Astrocyte (in vitro differentiated cells and primary cell): Measurements from ENCODE around the gene RIPPLY2. TPM values are rescaled to one million over a fixed set of nuclear protein-coding genes. Genes with fewer than 3 reads are reported as not detected.

Experiments
- DNase-seq: peaks from one replicate; pipeline ENCODE4 v3.0.0-alpha.2; 2010; ENCODE audit warnings: low read depth
- FAIRE-seq: peaks from 2 replicates; lab custom pipeline; 2011; peaks lifted over from hg19 to GRCh38; lab: Jason Lieb, UNC
- H2AFZ ChIP-seq: 2 replicates; pipeline ENCODE4 v1.6.0; 2012; ENCODE audit warnings: low read depth, low read length, inconsistent platforms
- H3K27ac ChIP-seq: 2 replicates; pipeline ENCODE4 v1.5.1; 2011; ENCODE audit warnings: low read depth, low read length, inconsistent platforms
- H3K27me3 ChIP-seq: 2 replicates; pipeline ENCODE4 v1.6.0; 2011; ENCODE audit warnings: low read length, inconsistent platforms; ENCODE audit not compliant: insufficient read depth
- H3K36me3 ChIP-seq: 2 replicates; pipeline ENCODE4 v1.5.1; 2011; ENCODE audit warnings: low read length, inconsistent platforms; ENCODE audit not compliant: insufficient read depth
- H3K4me1 ChIP-seq: 2 replicates; pipeline ENCODE4 v1.5.1; 2011; ENCODE audit warnings: low read length, inconsistent platforms; ENCODE audit not compliant: insufficient read depth
- H3K4me2 ChIP-seq: 2 replicates; pipeline ENCODE4 v1.6.0; 2012; ENCODE audit warnings: low read length, inconsistent platforms
- H3K4me3 ChIP-seq: 2 replicates; pipeline ENCODE4 v1.5.1; 2011; ENCODE audit warnings: low read depth, mild to moderate bottlenecking, low read length, inconsistent platforms; ENCODE audit not compliant: insufficient read depth
- H3K79me2 ChIP-seq: 2 replicates; pipeline ENCODE4 v1.6.0; 2012; ENCODE audit warnings: mild to moderate bottlenecking, low read length, inconsistent platforms; ENCODE audit not compliant: insufficient read depth
- H3K9ac ChIP-seq: 2 replicates; pipeline ENCODE4 v1.6.0; 2012; ENCODE audit warnings: mild to moderate bottlenecking, low read length, inconsistent platforms
- H3K9me3 ChIP-seq: 2 replicates; pipeline ENCODE4 v1.5.1; 2012; ENCODE audit warnings: low read depth, mild to moderate bottlenecking, low read length, inconsistent platforms; ENCODE audit not compliant: insufficient read depth
- H4K20me1 ChIP-seq: 2 replicates; pipeline ENCODE4 v1.6.0; 2012; ENCODE audit warnings: low read length, inconsistent platforms; ENCODE audit not compliant: insufficient read depth
- H3K27ac Mint-ChIP-seq: one replicate; pipeline ENCODE4 v1.8.0; 2021; ENCODE audit warnings: mild to moderate bottlenecking, mixed read lengths; ENCODE audit not compliant: unreplicated experiment
- H3K27me3 Mint-ChIP-seq: one replicate; pipeline ENCODE4 v1.8.0; 2021; ENCODE audit warnings: low read depth, mixed read lengths; ENCODE audit not compliant: unreplicated experiment
- H3K36me3 Mint-ChIP-seq: one replicate; pipeline ENCODE4 v1.8.0; 2021; ENCODE audit warnings: low read depth, mixed read lengths; ENCODE audit not compliant: unreplicated experiment
- H3K4me1 Mint-ChIP-seq: one replicate; pipeline ENCODE4 v1.8.0; 2021; ENCODE audit warnings: low read depth, mixed read lengths; ENCODE audit not compliant: unreplicated experiment
- H3K4me3 Mint-ChIP-seq: one replicate; pipeline ENCODE4 v1.8.0; 2021; ENCODE audit warnings: mild to moderate bottlenecking, moderate library complexity, mixed read lengths; ENCODE audit not compliant: unreplicated experiment
- H3K9me3 Mint-ChIP-seq: one replicate; pipeline ENCODE4 v1.8.0; 2021; ENCODE audit warnings: mild to moderate bottlenecking, mixed read lengths; ENCODE audit not compliant: unreplicated experiment
- CTCF ChIP-seq: IDR thresholded peaks from 2 replicates; pipeline ENCODE4 v1.5.1; 2011; ENCODE audit warnings: low read depth, mild to moderate bottlenecking, inconsistent platforms, low read length, moderate library complexity; ENCODE audit not compliant: insufficient read depth
- EZH2 ChIP-seq: IDR thresholded peaks from 2 replicates; pipeline ENCODE4 v1.6.1; 2012; ENCODE audit warnings: mild to moderate bottlenecking, low read length, inconsistent platforms; ENCODE audit not compliant: insufficient read depth
- total RNA-seq: library from RNA; stranded (reverse); gene quantifications from 2 replicates; pipeline ENCODE4 v1.2.1, GENCODE V29; 2021

Gene RIPPLY2
- total RNA-seq, 1 donor from 2014 or later = not detected

- Histone ChIP-seq H3K9ac (no peak overlapping the region), H3K27ac (no peak overlapping the region), H3K27me3 (no peaks in the 10 kb centered on the region), H4K20me1 (no peaks in the 10 kb centered on the region), H3K4me1 (no peaks in the 10 kb centered on the region), H3K9me3 (no peaks in the 10 kb centered on the region), H3K36me3 (no peaks in the 10 kb centered on the region), H3K79me2 (no peaks in the 10 kb centered on the region), H3K4me2 (peak overlapping the region; percentile 9), H3K4me3 (no peak overlapping the region), H2AFZ (no peak overlapping the region)
- Mint-ChIP-seq H3K4me3 (no peak overlapping the region), H3K9me3 (no peaks in the 10 kb centered on the region), H3K27ac (no peak overlapping the region), H3K4me1 (peaks cover 8% of the 10 kb centered on the region), H3K27me3 (no peaks in the 10 kb centered on the region), H3K36me3 (no peaks in the 10 kb centered on the region)
- FAIRE-seq (no peak), DNase-seq (peak; percentile 11)
- TF ChIP-seq EZH2 (no peak), CTCF (no peak)
Measured at GRCh38 chr6:83815631-83816272, 37.4 kb upstream of the RIPPLY2 start.

- no peaks in the 10 kb centered on the region for H3K79me2 ChIP-seq
- Mint-ChIP-seq H3K36me3 (no peaks in the 10 kb centered on the region), H3K4me3 (no peak overlapping the region), H3K4me1 (peaks cover 17% of the 10 kb centered on the region), H3K27me3 (no peaks in the 10 kb centered on the region), H3K9me3 (no peaks in the 10 kb centered on the region), H3K27ac (no peak overlapping the region)
- H3K4me1 ChIP-seq = no peaks in the 10 kb centered on the region
- no peak overlapping the region for H3K4me3 ChIP-seq
- DNase-seq (no peak), FAIRE-seq (no peak)
- no peaks in the 10 kb centered on the region for H3K27me3 ChIP-seq
- no peak for TF ChIP-seq CTCF
- no peak for TF ChIP-seq EZH2
- H2AFZ ChIP-seq = no peak overlapping the region
- no peaks in the 10 kb centered on the region for H4K20me1 ChIP-seq
- no peak overlapping the region for H3K27ac ChIP-seq
- H3K4me2 ChIP-seq = no peak overlapping the region
- no peaks in the 10 kb centered on the region for H3K36me3 ChIP-seq
- no peak overlapping the region for H3K9ac ChIP-seq
- no peaks in the 10 kb centered on the region for H3K9me3 ChIP-seq
Measured at GRCh38 chr6:83822629-83823169, 30.5 kb upstream of the RIPPLY2 start.

- no peaks in the 10 kb centered on the region for H3K9me3 Mint-ChIP-seq
Measured at GRCh38 chr6:83824388-83824801, 28.8 kb upstream of the RIPPLY2 start.

More at GRCh38 chr6:83824388-83824801, 28.8 kb upstream of the RIPPLY2 start:
- Histone ChIP-seq H3K4me1 (no peaks in the 10 kb centered on the region), H3K79me2 (no peaks in the 10 kb centered on the region), H2AFZ (no peak overlapping the region), H3K4me2 (peak overlapping the region; percentile 45), H3K27me3 (no peaks in the 10 kb centered on the region), H3K9me3 (no peaks in the 10 kb centered on the region), H3K27ac (no peak overlapping the region), H4K20me1 (no peaks in the 10 kb centered on the region), H3K4me3 (no peak overlapping the region), H3K9ac (peak overlapping the region; percentile 33), H3K36me3 (no peaks in the 10 kb centered on the region)
- FAIRE-seq = no peak
- Mint-ChIP-seq H3K4me3 (no peak overlapping the region), H3K27ac (peak overlapping the region; percentile 71), H3K4me1 (peaks cover 17% of the 10 kb centered on the region), H3K27me3 (no peaks in the 10 kb centered on the region), H3K36me3 (no peaks in the 10 kb centered on the region)
- DNase-seq = peak; percentile 14
- TF ChIP-seq EZH2 (no peak), CTCF (no peak)
